Astrocyte of the cerebellum (primary cell): ENCODE results near the gene DYNC1I1.
"Not testable (repeated sequence)": the region's sequence is repeated elsewhere in the genome, so short reads cannot be mapped to it uniquely, and the experiment has no call there.

Experiments used
- DNase-seq: peaks from one replicate; pipeline ENCODE4 v3.0.0-alpha.2; 2011; ENCODE audit warnings: low read depth
- H3K4me3 ChIP-seq: 2 replicates; pipeline ENCODE4 v1.5.1; 2011; ENCODE audit warnings: mild to moderate bottlenecking, low read depth, low read length, moderate library complexity
- CTCF ChIP-seq: IDR thresholded peaks from 2 replicates; pipeline ENCODE4 v1.5.1; 2012; ENCODE audit warnings: low read length, low read depth, moderate library complexity, mild to moderate bottlenecking; ENCODE audit errors: missing control alignments
- in situ Hi-C: cut with HindIII; loops from 2 replicates; pipeline ENCODE4 v1.10.0; 2017; ENCODE audit warnings: low sequenced_read_pairs

The DYNC1I1 gene

GRCh38 chr7:95929710-95930280 is 157.4 kb downstream of the DYNC1I1 start:
- DNase-seq: no peak
- in situ Hi-C loops: no loop called here
- H3K4me3 ChIP-seq: no peak overlapping the region
- no peak for TF ChIP-seq CTCF

GRCh38 chr7:95931460-95932232 is 159.3 kb downstream of the DYNC1I1 start:
- no peak for TF ChIP-seq CTCF
- no peak overlapping the region for H3K4me3 ChIP-seq
- in situ Hi-C loops: no loop called here
- DNase-seq: no peak

GRCh38 chr7:95933618-95934017 is 161.3 kb downstream of the DYNC1I1 start:
- H3K4me3 ChIP-seq: no peak overlapping the region
- in situ Hi-C loops: no loop called here
- no peak for DNase-seq
- TF ChIP-seq CTCF: no peak

GRCh38 chr7:95944867-95945266 is 172.5 kb downstream of the DYNC1I1 start:
- DNase-seq, in situ Hi-C loops, H3K4me3 ChIP-seq: not testable (repeated sequence)

GRCh38 chr7:95950698-95951097 is 178.3 kb downstream of the DYNC1I1 start:
- H3K4me3 ChIP-seq: no peak overlapping the region
- in situ Hi-C loops: no loop called here
- DNase-seq: no peak
- TF ChIP-seq CTCF: no peak

- DNase-seq: no peak
- TF ChIP-seq CTCF: no peak
- H3K4me3 ChIP-seq: no peak overlapping the region
- in situ Hi-C loops: no loop called here
Measured at GRCh38 chr7:95951531-95951930, 179.2 kb downstream of the DYNC1I1 start.

GRCh38 chr7:95951997-95952795 is 179.8 kb downstream of the DYNC1I1 start:
- DNase-seq: no peak
- H3K4me3 ChIP-seq: no peak overlapping the region
- TF ChIP-seq CTCF: no peak
- in situ Hi-C loops: no loop called here
